VCaP (cell line): ENCODE measurements around the gene ZSWIM6.

Experiments used
- H3K27ac ChIP-seq: fragments of 450-650 bp; 2 replicates; pipeline ENCODE4 v1.5.1; 2017
- TF ChIP-seq, protein P1 (sequence below): fragments of 450-650 bp; conservative IDR thresholded peaks from 2 replicates; pipeline ENCODE4 v1.5.1; 2017; ENCODE audit warnings: mild to moderate bottlenecking, moderate library complexity

ZSWIM6 gene

DNA sequence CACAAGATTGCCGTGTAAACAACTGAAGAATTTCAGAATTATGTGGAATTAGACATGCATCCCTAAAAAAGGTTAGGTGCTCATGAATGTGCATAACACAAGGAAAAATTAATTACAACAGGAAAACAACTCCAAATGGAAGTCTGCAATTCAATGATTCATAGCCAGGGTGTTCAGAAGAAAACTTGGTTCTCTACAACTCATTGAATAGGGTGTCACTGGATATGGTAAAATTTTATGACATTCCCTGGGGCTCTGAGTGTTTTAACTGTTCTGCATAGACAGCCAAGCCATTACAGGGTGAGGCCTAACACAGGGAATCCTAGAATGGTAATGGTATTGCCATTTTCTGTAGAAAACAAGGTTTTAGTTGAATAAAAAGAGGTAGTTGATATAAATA lies 24.4 kb upstream of the ZSWIM6 start:
- TF ChIP-seq, protein P1, sequence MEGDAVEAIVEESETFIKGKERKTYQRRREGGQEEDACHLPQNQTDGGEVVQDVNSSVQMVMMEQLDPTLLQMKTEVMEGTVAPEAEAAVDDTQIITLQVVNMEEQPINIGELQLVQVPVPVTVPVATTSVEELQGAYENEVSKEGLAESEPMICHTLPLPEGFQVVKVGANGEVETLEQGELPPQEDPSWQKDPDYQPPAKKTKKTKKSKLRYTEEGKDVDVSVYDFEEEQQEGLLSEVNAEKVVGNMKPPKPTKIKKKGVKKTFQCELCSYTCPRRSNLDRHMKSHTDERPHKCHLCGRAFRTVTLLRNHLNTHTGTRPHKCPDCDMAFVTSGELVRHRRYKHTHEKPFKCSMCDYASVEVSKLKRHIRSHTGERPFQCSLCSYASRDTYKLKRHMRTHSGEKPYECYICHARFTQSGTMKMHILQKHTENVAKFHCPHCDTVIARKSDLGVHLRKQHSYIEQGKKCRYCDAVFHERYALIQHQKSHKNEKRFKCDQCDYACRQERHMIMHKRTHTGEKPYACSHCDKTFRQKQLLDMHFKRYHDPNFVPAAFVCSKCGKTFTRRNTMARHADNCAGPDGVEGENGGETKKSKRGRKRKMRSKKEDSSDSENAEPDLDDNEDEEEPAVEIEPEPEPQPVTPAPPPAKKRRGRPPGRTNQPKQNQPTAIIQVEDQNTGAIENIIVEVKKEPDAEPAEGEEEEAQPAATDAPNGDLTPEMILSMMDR = no peak
- H3K27ac ChIP-seq = no peak overlapping the region

DNA sequence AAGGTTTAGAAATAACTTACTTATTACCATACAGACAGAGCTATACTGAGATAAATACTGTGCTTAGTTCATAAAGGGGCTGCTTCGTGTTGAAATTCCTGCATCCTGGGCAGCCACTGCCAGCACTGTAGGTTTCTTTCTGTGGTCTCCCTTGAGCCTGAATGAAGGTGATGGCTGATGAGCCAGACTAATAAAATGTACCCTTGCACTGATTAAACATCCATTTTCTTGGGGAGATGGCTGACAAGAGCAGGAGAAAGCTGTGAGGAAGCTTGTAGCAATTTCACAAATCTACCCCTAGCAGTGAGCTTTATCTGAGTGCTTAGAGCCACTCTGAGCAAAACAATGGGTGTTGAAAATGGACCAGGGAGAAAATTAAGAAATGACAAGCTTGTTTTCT lies 23.3 kb upstream of the ZSWIM6 start:
- no peak overlapping the region for H3K27ac ChIP-seq
- TF ChIP-seq, protein P1 = no peak

DNA sequence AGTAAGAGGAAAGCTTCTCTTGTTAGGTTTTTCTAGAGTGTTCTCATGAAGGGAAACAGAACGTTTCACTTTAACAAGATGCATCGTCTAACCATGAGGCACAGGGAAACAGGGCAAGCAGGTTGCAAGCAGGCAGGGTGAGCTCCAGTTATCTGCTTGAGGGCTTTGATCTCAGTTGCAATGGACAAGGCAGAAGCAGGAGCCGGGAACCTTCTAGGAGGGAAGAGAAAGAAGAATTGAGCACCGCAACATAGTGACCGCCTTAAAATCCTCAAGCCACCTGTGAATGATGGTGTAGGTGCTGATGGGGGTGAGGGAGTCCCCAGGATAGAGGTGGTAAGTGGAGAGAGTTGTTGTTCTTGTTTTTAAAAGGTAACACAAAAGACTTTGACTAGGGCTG lies 22.9 kb upstream of the ZSWIM6 start:
- TF ChIP-seq, protein P1 = no peak

DNA sequence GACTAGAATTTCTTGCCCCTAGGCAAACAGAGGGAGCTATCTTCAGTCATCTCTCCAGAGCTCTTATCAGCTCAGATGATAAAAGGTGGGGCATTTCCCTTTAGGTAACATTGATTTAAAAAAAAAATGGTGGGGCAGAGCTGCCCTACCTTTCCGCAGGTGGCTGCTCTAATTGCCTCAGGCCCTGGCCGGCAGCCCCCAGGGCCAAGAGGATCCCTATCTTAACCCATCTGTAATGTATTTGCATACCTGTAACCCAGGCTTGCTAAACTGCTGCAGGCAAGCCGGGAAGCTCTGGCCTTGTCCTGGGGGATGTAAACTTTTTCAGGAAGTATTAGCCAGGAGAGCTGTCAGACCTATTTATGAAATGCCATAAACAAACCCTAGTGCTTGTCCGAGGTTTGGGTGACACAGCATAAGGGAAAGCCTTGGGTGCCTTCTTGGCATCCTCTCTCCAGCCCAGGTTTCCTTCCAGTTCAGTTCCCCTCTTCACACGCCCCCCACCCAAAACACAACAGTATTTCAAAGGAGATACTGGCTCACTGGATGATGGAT lies 20.9 kb upstream of the ZSWIM6 start:
- no peak overlapping the region for H3K27ac ChIP-seq
- TF ChIP-seq, protein P1 = no peak

More for the DNA sequence above, 22.9 kb upstream of the ZSWIM6 start:
- no peak overlapping the region for H3K27ac ChIP-seq

DNA sequence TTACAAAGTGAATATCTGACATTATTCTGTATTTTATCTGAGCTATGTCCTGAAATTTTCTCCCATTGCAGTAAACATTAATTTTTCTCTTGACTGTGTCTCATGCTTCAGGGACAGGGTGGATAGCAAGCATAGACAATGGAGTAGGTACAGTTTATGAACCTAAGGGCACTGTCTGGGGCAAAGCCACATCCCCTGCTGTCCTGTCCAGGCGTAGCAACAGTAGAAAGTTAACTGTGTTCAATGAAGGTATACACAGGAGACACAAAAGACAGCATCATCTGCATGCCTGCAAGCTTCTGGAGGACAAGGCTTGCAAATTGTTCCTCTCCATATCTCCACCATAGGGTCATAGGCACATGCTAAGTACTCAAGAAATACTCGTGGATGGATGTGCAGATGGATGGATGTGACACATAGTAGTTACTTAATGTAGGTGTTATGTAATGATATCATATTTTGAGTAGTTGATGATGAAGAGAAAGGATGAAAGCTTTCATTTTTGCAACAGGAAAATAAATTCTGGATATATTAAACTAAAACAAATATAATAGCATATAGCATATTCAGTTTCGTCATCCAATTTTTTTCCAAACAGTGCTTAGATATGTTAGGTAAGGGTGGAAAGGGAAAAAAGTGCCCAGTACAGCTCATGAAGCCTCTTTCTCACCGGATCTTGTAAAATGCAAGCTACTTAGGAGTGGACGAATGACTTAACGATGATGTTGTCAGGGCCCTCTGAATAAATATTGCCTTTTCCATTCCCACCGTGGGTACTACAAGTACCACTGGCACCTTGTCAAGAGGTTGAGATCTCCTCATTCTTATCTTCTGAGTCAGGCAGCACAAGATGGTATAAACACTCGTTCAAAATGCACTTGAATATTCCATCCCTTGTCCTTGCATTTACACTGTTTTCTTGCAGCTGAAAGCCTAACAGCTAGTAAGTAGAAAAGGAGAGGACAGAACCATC lies 19.9 kb upstream of the ZSWIM6 start:
- H3K27ac ChIP-seq = no peak overlapping the region
- TF ChIP-seq, protein P1 = no peak

DNA sequence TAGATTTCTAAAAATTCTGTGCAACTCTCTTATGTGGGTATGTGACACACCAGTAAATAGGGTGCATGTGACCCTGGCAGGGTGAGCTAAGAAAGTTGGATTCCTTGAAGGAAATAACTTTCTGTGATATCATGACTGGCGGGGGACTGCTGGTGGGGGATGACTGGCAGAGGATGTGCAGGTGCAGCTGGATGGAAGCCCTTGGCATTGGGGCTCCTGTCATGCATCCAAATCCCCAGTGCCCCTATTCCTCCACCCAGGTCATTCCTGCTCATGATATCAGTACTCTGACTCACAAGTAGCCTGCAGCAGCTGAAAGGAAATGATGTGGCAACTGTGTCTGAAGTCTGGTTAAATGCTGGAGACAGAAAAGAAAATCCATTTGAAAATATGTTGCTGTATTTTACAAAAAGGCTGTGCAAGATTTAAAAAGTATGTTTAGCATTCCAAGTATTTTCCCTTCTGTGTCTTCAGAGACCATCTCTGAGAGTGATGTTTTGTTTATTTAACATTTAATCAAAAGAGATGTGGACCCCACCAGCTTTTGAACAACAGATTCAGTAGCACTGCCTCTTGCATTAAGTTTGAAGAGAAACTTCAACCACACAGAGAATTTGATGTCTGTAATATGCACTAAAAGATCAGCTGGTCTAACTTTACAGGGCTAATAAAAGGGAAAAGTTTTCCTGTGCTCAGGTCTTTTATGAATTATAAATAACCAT lies 17.9 kb upstream of the ZSWIM6 start:
- TF ChIP-seq, protein P1 = no peak
- no peak overlapping the region for H3K27ac ChIP-seq

DNA sequence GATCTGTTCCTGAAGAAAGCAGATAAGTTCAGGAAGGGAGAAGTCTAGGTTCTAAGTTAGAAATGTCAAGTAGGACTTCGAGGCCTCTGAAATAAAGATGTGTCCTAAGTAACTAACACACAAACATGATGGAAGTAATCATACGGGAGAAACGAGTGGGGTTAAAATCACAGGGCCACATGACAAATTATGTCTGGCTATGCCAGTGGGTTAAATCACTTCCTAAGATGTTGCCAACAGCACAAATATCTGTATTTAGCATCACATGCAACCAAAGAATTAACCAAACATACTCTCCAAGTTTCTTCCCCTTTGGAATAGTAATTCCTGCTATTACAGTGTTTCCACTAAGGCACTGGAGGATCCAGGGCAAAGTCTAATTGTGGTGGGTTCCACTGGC lies 13.7 kb upstream of the ZSWIM6 start:
- TF ChIP-seq, protein P1 = no peak
- H3K27ac ChIP-seq = no peak overlapping the region
